NCI-H345 treated with DMSO at 0.1 percent for 48 hours (cell line): ENCODE data around the gene ZNF892.
A peak's percentile ranks its signal among the peaks of the same experiment; 100 is the strongest.
"Not testable (repeated sequence)": the region's sequence is repeated elsewhere in the genome, so short reads cannot be mapped to it uniquely, and the experiment has no call there.

Experiments
- DNase-seq: peaks from one replicate; lab custom pipeline; 2025; ENCODE audit not compliant: unreplicated experiment; lab: John Stamatoyannopoulos, UW

Gene ZNF892

GRCh38 chr2:95225658-95226057, 18.3 kb downstream of the ZNF892 start:
- no peak for DNase-seq

DNA sequence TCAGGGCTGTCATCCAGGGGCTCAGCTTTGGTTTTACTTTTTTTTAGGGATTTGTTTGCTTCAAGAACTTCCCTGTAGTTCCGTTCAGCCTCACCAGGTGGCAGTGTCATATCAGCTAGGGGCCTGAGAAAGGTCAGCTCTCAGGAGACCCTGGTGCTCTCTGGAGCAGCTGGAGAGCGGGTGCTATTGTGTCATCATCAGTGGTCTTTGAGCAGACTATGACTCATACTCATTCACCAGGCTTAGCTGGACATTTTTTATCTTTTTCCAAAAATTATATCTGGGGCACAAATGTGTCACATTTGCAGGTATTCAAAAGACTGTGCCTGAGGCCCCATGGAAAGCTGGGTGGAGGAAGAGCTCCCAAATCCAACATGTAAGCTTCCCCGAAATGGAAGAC, 24.4 kb downstream of the ZNF892 start:
- peak; percentile 24 for DNase-seq

DNA sequence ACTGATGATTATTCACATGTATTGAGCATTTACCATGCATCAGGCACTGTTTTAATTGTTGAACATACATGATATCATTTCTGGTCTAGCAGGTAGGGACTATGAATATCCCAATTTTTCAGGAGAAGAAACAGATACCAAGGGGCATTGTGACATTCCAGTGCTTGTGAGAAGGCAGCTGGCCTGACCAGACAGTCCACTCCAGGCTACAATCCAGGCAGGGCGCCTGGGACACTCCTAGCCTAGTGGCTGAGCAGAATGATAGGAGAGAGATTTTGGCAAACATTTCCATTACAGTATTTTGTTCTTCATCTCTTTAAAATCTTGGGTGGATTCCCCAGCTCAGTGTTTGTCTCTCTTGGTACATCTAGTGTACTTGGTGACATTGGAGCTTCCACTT, 24.9 kb downstream of the ZNF892 start:
- DNase-seq: no peak

- DNase-seq: no peak
Observed at GRCh38 chr2:95234286-95234785, 27.0 kb downstream of the ZNF892 start.

DNA sequence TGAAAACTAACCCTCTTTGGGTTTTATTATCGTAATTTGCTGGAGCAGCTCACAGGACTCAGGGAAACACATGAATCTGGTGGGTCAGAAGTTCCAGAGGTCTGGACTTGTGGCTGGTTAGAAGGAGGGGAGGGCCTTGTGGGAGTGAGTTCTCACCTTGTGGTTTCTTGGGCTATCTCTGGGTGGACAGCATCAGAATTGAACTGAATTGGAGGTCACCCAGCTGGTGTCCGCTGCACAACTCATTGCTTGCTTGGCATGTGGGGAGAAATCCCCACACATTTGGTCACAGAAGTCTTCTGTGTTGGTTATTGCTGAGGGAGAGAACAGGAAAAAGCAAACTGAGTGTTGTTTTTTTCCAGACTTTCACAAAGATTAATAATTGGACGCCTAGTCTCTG, 27.5 kb downstream of the ZNF892 start:
- DNase-seq: no peak

DNA sequence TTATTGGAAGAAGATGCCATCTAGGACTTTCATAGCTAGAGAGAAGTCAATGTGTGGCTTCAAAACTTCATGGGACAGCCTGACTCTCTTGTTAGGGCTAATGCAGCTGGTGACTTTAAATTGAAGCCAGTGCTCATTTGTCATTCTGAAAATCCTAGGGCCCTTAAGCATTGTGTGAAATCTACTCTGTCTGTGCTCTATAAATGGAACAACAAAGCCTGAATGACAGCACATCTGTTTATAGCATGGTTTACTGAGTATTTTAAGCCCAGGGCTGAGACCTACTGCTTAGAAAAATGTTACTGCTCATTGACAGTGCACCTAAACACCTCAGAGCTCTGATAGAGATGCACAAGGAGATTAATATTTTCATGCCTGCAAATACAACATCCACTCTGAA, 30.8 kb downstream of the ZNF892 start:
- DNase-seq: no peak

- DNase-seq: no peak
Observed at GRCh38 chr2:95240091-95240490, 32.8 kb downstream of the ZNF892 start.

GRCh38 chr2:95240556-95240955, 33.2 kb downstream of the ZNF892 start:
- DNase-seq: no peak

DNA sequence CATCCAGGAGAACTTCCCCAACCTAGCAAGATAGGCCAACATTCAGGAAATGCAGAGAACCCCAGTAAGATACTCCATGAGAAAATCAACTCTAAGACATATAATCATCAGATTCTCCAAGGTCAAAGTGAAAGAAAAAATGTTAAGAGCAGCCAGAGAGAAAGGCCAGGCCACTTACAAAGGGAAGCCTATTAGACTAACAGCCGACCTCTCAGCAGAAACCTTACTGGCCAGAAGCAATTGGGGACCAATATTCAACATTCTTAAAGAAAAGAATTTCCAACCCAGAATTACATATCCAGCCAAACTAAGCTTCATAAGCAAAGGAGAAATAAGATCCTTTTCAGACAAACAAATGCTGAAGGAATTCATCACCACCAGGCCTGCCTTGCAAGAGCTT, 34.8 kb downstream of the ZNF892 start:
- DNase-seq: not testable (repeated sequence)
